T-helper 2 cell treated with Interferon-gamma antibody and Interleukin-4, amounts not matched to agents 5 μg/mL and 100 μg/mL, for 36 hours (primary cell): Measurements from ENCODE around the gene DEFB113.
"Not testable (repeated sequence)": the region's sequence is repeated elsewhere in the genome, so short reads cannot be mapped to it uniquely, and the experiment has no call there.

Source experiments
- DNase-seq: peaks from one replicate; pipeline ENCODE4 v3.0.0; 2021; ENCODE audit warnings: low spot score
- H3K27ac Mint-ChIP-seq: one replicate; pipeline ENCODE4 v1.8.0; 2021; ENCODE audit warnings: mild to moderate bottlenecking, mixed read lengths
- H3K27me3 Mint-ChIP-seq: one replicate; pipeline ENCODE4 v1.8.0; 2021; ENCODE audit warnings: low read depth, mixed read lengths
- H3K36me3 Mint-ChIP-seq: one replicate; pipeline ENCODE4 v1.8.0; 2021; ENCODE audit warnings: low read depth, mixed read lengths
- H3K4me1 Mint-ChIP-seq: one replicate; pipeline ENCODE4 v1.8.0; 2021; ENCODE audit warnings: low read depth, mixed read lengths
- H3K4me3 Mint-ChIP-seq: one replicate; pipeline ENCODE4 v1.8.0; 2022; ENCODE audit warnings: mild to moderate bottlenecking, moderate library complexity, mixed read lengths
- H3K9me3 Mint-ChIP-seq: one replicate; pipeline ENCODE4 v1.8.0; 2021; ENCODE audit warnings: mixed read lengths

DEFB113 gene

DNA sequence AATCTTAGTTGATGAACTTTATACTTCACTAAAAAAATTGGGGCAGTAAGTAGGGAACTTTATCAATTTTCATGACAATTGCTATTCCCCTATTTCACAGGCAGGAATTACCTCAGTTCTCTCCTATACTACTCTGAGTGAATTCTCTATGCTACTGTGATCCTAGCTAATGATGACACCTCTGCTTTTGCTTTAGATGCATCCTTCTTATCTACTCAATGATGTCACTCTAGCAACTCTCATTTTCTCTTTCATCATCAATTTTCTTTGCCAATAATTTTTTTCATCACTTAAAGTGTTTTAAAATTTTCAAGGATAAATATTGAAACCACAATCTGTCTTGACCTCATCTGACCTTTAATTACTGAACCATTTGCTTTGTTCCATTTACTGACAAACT lies 13.6 kb downstream of the DEFB113 start:
- Mint-ChIP-seq H3K27ac (no peak overlapping the region), H3K4me3 (no peak overlapping the region), H3K27me3 (no peaks in the 10 kb centered on the region), H3K36me3 (no peaks in the 10 kb centered on the region), H3K4me1 (no peaks in the 10 kb centered on the region), H3K9me3 (peaks cover 4% of the 10 kb centered on the region)
- DNase-seq, result no peak

DNA sequence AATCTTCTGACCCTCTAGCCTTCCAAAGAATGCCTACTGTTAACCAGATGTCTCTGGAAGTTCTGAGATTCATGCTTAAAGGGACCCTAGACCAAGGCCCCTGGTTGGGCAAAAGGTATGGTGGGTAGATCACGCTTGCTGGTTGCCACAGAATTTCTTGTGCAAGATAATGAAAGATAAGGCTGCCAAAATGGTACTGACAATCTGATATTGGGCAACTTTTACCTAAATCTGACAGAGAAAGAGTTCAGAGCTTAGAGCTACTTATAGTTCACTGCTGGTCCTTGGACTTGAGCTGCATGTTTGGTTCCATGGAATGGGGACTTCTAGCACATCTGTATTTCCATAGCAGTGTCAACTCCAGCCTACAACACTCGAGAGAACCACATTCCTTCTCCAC lies 17.5 kb downstream of the DEFB113 start:
- Mint-ChIP-seq H3K4me1 (no peaks in the 10 kb centered on the region), H3K27me3 (no peaks in the 10 kb centered on the region), H3K4me3 (no peak overlapping the region), H3K27ac (no peak overlapping the region), H3K9me3 (peaks cover 7% of the 10 kb centered on the region), H3K36me3 (no peaks in the 10 kb centered on the region)
- DNase-seq, result no peak

DNA sequence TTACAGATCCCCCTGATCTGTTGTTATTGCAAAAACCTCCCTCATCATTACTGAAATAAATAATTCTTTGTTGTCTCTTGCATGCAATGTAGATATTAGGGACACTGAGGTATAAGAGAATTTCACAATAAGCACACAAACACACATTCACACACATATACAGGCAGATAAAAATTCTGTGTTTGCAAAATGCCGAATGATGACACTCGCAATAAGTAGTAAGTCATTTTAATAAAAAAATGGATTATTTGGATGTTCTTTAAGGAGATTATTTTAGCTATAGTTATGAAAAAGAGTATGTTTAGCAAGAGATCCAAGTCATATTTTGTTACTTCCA lies 19.0 kb downstream of the DEFB113 start:
- H3K4me3 Mint-ChIP-seq, result no peak overlapping the region
- DNase-seq, result no peak
- no peaks in the 10 kb centered on the region for H3K4me1 Mint-ChIP-seq
- no peaks in the 10 kb centered on the region for H3K36me3 Mint-ChIP-seq
- H3K27ac Mint-ChIP-seq, result no peak overlapping the region
- no peaks in the 10 kb centered on the region for H3K27me3 Mint-ChIP-seq
- peaks cover 3% of the 10 kb centered on the region for H3K9me3 Mint-ChIP-seq

DNA sequence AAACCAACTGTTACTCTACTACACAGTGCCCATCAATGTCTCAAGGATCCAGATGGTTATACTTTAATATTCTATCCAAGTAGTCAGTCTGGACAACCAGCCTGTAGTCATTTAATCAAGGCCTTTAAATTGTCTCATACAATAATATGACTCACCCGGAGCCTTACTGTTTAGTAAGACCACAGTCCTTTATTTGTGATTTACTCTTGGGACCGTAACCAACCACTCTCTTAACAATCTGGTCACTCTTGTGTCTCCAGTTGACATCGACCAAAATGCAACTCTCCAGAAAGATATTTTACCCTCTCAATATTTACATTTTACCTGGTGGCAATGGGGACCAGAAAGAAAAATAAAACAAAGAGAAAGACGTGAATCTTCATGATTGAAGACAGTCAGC lies 20.4 kb downstream of the DEFB113 start:
- no peak overlapping the region for H3K4me3 Mint-ChIP-seq
- no peak for DNase-seq
- H3K36me3 Mint-ChIP-seq, result no peaks in the 10 kb centered on the region
- H3K27ac Mint-ChIP-seq, result no peak overlapping the region
- no peaks in the 10 kb centered on the region for H3K4me1 Mint-ChIP-seq
- H3K9me3 Mint-ChIP-seq, result peaks cover 3% of the 10 kb centered on the region
- H3K27me3 Mint-ChIP-seq, result no peaks in the 10 kb centered on the region

DNA sequence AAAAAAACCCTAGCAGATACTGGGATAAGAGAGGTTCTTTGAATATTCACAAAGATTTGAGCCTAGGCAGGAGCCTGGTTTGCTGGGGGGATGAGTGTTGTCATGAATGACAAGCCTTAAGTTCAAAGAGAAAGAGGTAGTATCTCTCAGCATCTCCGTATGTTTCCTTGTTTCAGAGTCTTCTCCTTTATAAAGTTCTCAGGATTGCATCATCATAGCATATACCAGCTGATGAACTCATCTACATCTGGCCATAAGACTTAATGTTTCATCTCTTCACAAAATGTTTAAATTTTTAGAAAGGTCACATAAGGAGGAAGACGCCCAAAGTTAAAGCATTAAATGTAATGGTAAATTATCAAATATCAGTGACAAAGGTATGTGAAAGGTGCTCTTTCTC lies 22.6 kb downstream of the DEFB113 start:
- Mint-ChIP-seq H3K9me3 (peaks cover 3% of the 10 kb centered on the region), H3K4me3 (no peak overlapping the region), H3K4me1 (no peaks in the 10 kb centered on the region), H3K27me3 (no peaks in the 10 kb centered on the region), H3K36me3 (no peaks in the 10 kb centered on the region), H3K27ac (no peak overlapping the region)
- DNase-seq, result no peak

DNA sequence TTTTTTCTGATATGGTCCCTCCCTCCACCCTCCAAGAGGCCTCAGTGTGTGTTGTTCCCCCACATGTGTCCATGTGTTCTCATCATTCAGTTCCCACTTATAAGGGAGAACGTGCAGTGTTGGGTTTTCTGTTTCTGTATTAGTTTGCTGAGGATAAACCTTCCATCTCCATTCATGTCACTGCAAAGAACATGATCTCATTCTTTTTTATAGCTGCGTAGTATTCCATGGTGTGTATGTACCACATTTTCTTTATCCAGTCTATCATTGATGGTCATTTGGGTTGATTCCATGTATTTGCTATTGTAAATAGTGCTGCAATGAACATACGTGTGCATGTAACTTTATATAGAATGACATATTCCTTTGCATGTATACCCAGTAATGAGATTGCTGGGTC lies 25.4 kb downstream of the DEFB113 start:
- H3K9me3 Mint-ChIP-seq, DNase-seq, H3K4me1 Mint-ChIP-seq, H3K36me3 Mint-ChIP-seq, H3K27ac Mint-ChIP-seq, H3K4me3 Mint-ChIP-seq, H3K27me3 Mint-ChIP-seq: not testable (repeated sequence)

DNA sequence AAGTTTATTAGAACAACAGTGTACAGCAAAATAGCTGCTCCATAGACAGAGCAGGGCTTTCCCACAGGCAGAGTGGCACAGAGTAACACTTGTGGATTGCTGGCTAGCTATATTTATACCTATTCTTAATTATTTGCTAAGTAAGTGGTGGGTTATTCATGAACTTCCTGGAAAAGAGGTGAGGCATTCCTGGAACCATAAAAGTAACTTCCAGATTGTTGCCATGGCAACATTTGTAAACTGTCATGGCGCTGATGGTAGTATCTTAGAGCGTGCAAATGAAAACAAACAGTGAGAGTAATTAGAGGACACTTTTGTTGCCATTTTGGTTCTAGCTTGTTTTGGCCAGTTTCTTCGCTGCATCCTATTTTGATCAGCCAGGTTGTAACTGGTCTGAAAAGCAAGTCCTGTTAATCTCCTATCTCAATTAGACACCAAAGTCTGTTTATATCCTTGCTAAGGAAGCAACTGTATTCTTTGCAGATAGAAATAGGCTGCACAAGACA lies 29.4 kb downstream of the DEFB113 start:
- Mint-ChIP-seq H3K27me3 (no peaks in the 10 kb centered on the region), H3K36me3 (no peaks in the 10 kb centered on the region), H3K4me1 (no peaks in the 10 kb centered on the region), H3K4me3 (no peak overlapping the region), H3K9me3 (no peaks in the 10 kb centered on the region), H3K27ac (no peak overlapping the region)
- no peak for DNase-seq

DNA sequence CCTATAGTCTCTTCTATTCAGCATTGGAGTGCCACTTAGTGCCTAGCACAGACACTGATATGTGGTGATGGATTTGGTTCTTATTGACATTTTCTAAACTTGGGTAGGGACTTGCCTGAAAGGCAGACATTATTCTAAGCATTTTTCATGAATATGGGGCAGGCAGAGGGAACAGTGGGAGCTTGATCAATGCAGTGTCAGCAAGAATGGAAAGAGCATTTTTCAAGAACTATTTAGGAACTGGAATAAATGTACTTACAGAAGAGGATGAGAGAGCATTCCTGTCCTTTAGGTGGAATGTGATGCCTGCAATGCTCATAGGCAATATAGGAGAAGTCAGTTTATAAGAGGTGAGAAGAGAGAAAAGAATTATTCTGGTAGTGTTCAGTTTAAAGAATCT lies 31.6 kb downstream of the DEFB113 start:
- H3K27me3 Mint-ChIP-seq, result no peaks in the 10 kb centered on the region
- H3K36me3 Mint-ChIP-seq, result no peaks in the 10 kb centered on the region
- H3K4me3 Mint-ChIP-seq, result no peak overlapping the region
- no peaks in the 10 kb centered on the region for H3K4me1 Mint-ChIP-seq
- H3K27ac Mint-ChIP-seq, result no peak overlapping the region
- H3K9me3 Mint-ChIP-seq, result no peaks in the 10 kb centered on the region
- no peak for DNase-seq

DNA sequence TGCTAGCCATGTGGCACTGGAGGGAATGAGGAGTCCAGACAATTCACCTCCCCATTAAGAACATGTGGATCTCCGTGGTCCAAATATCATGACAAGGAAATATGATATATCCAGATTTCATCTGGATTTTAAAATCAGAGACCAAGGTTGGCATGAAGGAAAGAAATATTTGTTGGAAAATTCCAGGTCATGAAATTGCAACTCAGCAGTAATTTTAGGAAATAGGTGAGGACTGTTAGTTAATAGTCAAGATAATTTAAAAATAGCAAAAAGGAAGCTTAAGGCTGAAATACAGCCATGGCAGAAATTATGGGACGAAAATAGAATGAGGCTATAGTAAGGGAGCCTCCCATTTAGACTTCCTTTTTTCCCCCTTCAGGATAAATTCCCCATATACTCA lies 32.4 kb downstream of the DEFB113 start:
- H3K36me3 Mint-ChIP-seq, result no peaks in the 10 kb centered on the region
- no peaks in the 10 kb centered on the region for H3K27me3 Mint-ChIP-seq
- H3K9me3 Mint-ChIP-seq, result no peaks in the 10 kb centered on the region
- H3K4me3 Mint-ChIP-seq, result no peak overlapping the region
- H3K4me1 Mint-ChIP-seq, result no peaks in the 10 kb centered on the region
- H3K27ac Mint-ChIP-seq, result no peak overlapping the region
- no peak for DNase-seq

DNA sequence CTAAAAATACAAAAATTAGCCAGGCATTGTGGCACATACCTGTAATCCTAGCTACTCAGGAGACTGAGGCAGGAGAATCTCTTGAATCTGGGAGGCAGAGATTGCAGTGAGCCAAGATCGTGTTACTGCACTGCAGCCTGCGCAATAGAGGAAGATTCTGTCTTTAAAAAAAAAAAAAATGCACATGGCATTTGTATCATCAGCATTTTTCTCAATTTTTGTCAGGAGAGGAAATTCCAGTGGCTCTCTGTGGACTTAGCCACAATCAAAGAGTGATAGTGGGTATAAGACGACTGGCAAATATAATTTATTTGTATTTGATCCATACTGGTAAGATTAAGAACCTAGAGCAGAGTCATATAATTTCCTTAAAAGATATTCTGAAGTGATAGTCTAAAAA lies 34.0 kb downstream of the DEFB113 start:
- Mint-ChIP-seq H3K4me1 (no peaks in the 10 kb centered on the region), H3K9me3 (no peaks in the 10 kb centered on the region), H3K27me3 (no peaks in the 10 kb centered on the region), H3K36me3 (no peaks in the 10 kb centered on the region), H3K4me3 (no peak overlapping the region), H3K27ac (no peak overlapping the region)
- no peak for DNase-seq

DNA sequence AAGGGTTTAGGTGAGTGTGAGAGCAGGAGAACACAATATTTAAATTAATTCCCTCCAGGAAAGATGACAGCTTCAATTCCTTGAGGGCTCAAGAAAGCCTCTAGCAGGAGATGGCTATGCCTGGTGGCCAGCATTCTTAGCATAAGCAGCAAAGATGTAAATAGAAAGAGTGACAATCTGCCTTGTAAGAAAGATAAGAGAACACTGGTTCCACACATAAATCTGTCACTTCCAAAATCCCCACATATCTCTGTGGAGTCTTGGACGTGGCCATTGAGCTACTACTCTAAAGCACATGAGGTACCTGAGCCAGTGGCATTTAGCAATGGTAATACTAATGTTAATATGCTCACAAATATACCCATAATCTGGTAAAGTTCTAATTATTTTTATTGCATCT lies 34.7 kb downstream of the DEFB113 start:
- H3K27me3 Mint-ChIP-seq, result no peaks in the 10 kb centered on the region

DNA sequence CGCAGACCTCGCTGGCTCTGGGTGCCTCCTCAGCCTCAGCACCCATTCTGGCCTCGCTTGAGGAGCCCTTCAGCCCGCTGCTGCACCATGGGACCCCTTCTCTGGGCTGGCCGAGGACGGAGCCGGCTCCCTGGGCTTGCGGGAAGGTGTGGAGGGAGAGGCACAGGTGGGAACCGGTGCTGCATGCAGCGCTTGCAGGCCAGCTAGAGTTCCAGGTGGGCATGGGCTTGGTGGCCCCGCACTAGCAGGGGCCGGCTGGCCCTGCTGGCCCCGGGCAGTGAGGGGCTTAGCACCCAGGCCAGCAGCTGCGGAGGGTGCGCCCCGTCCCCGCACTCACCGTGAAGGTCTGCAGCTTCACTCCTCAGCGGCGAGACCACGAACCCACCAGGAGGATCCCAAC lies 35.9 kb downstream of the DEFB113 start:
- H3K36me3 Mint-ChIP-seq, result no peaks in the 10 kb centered on the region
- DNase-seq, result no peak
- H3K27ac Mint-ChIP-seq, result no peak overlapping the region
- no peaks in the 10 kb centered on the region for H3K27me3 Mint-ChIP-seq
- H3K4me3 Mint-ChIP-seq, result no peak overlapping the region
- H3K9me3 Mint-ChIP-seq, result no peaks in the 10 kb centered on the region
- no peaks in the 10 kb centered on the region for H3K4me1 Mint-ChIP-seq

More for the DNA sequence above, 34.7 kb downstream of the DEFB113 start:
- H3K36me3 Mint-ChIP-seq, result no peaks in the 10 kb centered on the region
- no peak for DNase-seq
- H3K27ac Mint-ChIP-seq, result no peak overlapping the region
- no peaks in the 10 kb centered on the region for H3K4me1 Mint-ChIP-seq
- no peak overlapping the region for H3K4me3 Mint-ChIP-seq
- no peaks in the 10 kb centered on the region for H3K9me3 Mint-ChIP-seq

DNA sequence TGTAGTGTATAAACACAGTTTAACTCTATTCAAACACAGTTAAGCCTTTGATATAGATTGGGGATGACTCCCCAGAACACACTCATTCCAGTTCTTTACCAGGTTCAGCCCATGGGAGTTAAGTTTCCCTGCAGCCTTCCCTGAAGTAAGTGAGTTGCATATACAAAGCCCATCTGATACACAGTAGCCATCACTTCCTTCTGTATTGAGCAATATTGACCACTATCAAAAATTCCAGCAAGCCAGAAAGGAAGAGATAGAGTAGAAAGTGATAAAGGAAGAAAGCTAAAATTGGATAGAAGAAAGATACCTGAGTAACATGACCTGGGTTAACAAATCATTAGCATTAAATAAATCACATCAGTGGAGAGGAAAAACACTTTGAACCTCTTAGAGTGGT lies 40.1 kb downstream of the DEFB113 start:
- Mint-ChIP-seq H3K27me3 (no peaks in the 10 kb centered on the region), H3K4me3 (no peak overlapping the region), H3K36me3 (no peaks in the 10 kb centered on the region), H3K4me1 (no peaks in the 10 kb centered on the region), H3K27ac (no peak overlapping the region), H3K9me3 (no peaks in the 10 kb centered on the region)
- DNase-seq, result no peak

DNA sequence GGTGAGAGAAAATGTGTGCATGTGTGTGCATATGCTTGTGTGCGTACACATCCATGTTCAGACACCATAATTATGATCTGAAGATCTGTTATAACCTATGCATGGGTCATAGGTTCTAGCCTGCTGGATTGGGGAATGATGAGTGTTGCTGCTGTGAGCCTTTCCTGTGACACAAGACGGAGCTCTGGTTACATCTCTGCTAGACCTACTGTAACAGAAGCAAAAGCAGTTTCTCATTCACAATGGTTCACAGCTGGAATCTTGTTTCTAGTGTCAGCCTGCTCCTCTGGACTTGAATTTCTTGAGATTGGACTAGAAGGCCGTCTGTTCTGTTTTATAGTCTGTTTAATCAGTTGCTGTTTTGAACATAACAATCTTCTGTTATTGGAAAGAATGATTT lies 45.6 kb downstream of the DEFB113 start:
- Mint-ChIP-seq H3K4me1 (no peaks in the 10 kb centered on the region), H3K27ac (no peak overlapping the region), H3K27me3 (no peaks in the 10 kb centered on the region), H3K9me3 (no peaks in the 10 kb centered on the region), H3K36me3 (no peaks in the 10 kb centered on the region), H3K4me3 (no peak overlapping the region)
- DNase-seq, result no peak

DNA sequence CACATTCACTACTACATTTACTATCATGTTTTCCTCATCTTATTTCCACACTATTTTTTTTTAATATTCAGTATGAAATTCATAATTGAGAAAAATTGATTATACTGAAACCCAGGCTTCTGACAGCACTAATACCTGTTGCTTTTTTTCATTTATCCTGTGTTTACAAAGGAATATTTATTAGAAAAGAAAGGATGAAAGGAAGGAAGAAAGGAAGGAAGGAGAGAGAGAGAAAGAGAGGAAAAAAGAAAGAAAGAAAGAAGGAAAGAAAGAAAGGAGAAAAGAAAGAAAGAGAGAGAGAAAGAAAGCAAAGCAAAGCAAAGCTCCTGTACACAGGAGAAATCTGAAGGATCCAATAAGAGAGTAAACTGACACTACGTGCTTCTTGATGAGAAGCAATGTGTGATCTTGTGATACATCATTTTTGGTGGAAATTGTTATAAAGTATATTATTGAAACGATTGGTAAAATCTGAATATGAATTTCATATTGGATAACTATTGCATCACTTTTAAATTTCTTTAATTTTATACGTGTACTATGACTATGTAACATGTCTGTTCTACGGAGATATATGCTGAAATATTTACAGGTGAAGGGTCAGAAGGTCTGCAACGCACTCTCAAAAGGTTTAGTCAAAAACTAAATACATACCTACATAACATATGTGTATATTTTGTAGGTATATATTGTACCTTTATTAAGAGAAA lies 49.3 kb downstream of the DEFB113 start:
- H3K36me3 Mint-ChIP-seq, result no peaks in the 10 kb centered on the region
- DNase-seq, result no peak
- H3K27ac Mint-ChIP-seq, result no peak overlapping the region
- no peak overlapping the region for H3K4me3 Mint-ChIP-seq
- no peaks in the 10 kb centered on the region for H3K4me1 Mint-ChIP-seq
- H3K27me3 Mint-ChIP-seq, result no peaks in the 10 kb centered on the region
- no peaks in the 10 kb centered on the region for H3K9me3 Mint-ChIP-seq
